GM12878 (cell line): ENCODE results near the gene FAM163B. TPM values are rescaled to one million over a fixed set of nuclear protein-coding genes. Genes with fewer than 3 reads are reported as not detected.

ENCODE experiments used
- ATAC-seq: fragments of 200-7000 bp; cut with Tn5 transposase; 3 replicates; pipeline ENCODE4 v1.9.1; 2020; ENCODE audit warnings: mild to moderate bottlenecking, moderate library complexity
- BruUV-seq: library from RNA; stranded (reverse); fragments of 400-500 nt; replicated peaks from 2 replicates; lab custom pipeline; 2021; lab: Mats Ljungman, UMichigan
- CTCF ChIA-PET: fragments of 300-600 bp; sonication (Branson Sonifier 250); formaldehyde crosslinking; extraction: SDS; loops from one replicate; lab custom pipeline; 2021; ENCODE audit warnings: inconsistent platforms; lab: Yijun Ruan, JAX
- POLR2A ChIA-PET: fragments of 350-600 bp; formaldehyde crosslinking; extraction: SDS; loops from one replicate; lab custom pipeline; 2021; ENCODE audit warnings: inconsistent platforms; lab: Charles Lee
- RAD21 ChIA-PET: fragments of 300-600 bp; sonication (Branson Sonifier 250); formaldehyde crosslinking; loops from one replicate; lab custom pipeline; 2023; ENCODE audit warnings: antibody characterized with exemption; ENCODE audit not compliant: unreplicated experiment; lab: Charles Lee
- SMC1A ChIA-PET: fragments of 300-600 bp; sonication (Branson Sonifier 250); formaldehyde crosslinking; loops from one replicate; lab custom pipeline; 2023; ENCODE audit not compliant: unreplicated experiment, uncharacterized antibody; lab: Charles Lee
- DNase-seq: peaks from one replicate; pipeline ENCODE4 v3.0.0-alpha.2; 2011; ENCODE audit warnings: low read depth, low spot score
- FAIRE-seq: peaks from 3 replicates; lab custom pipeline; 2011; peaks lifted over from hg19 to GRCh38; lab: Jason Lieb, UNC
- H2AFZ ChIP-seq: 2 replicates; pipeline ENCODE4 v1.6.0; 2011; ENCODE audit warnings: low read depth, low read length, control low read depth; ENCODE audit not compliant: control insufficient read depth
- H3K27ac ChIP-seq: 2 replicates; pipeline ENCODE4 v1.5.1; 2011; ENCODE audit warnings: control low read depth; ENCODE audit not compliant: control insufficient read depth, insufficient read depth
- H3K27me3 ChIP-seq, 2 experiments: replicated peaks in 1 of 2; 2 replicates each; pipeline versions ENCODE4 v1.6.0 to v1.6.1; 2011; ENCODE audit warnings: low read length in 1 of 2; ENCODE audit not compliant: control insufficient read depth in 2 of 2, insufficient read depth in 2 of 2
- H3K36me3 ChIP-seq, 2 experiments: 2 replicates each; pipeline ENCODE4 v1.5.1; 2011; ENCODE audit warnings: low read length in 1 of 2; ENCODE audit not compliant: control insufficient read depth in 2 of 2, insufficient read depth in 2 of 2
- H3K4me1 ChIP-seq: 2 replicates; pipeline ENCODE4 v1.6.1; 2011; ENCODE audit warnings: mild to moderate bottlenecking, low read length, moderate library complexity, mixed read lengths; ENCODE audit not compliant: control insufficient read depth, insufficient read depth
- H3K4me2 ChIP-seq: 2 replicates; pipeline ENCODE4 v1.6.0; 2011; ENCODE audit warnings: control low read depth; ENCODE audit not compliant: control insufficient read depth, insufficient read depth
- H3K4me3 ChIP-seq: fragments of 200-600 bp; sonication (generic); 2 replicates; pipeline ENCODE4 v1.5.1; 2016
- H3K79me2 ChIP-seq: 2 replicates; pipeline ENCODE4 v1.6.0; 2011; ENCODE audit warnings: low read length; ENCODE audit not compliant: control insufficient read depth, insufficient read depth
- H3K9ac ChIP-seq: 2 replicates; pipeline ENCODE4 v1.8.0; 2011; ENCODE audit warnings: low read length, control low read depth, mixed read lengths; ENCODE audit not compliant: control insufficient read depth, insufficient read depth
- H3K9me3 ChIP-seq: replicated peaks from 3 replicates; pipeline ENCODE4 v1.5.1; 2011; ENCODE audit warnings: mild to moderate bottlenecking, low read length; ENCODE audit not compliant: control insufficient read depth, insufficient read depth
- H4K20me1 ChIP-seq: 2 replicates; pipeline ENCODE4 v1.6.0; 2011; ENCODE audit not compliant: control insufficient read depth, insufficient read depth
- ATF2 ChIP-seq: IDR thresholded peaks from 2 replicates; pipeline ENCODE4 v1.6.1; 2012; ENCODE audit warnings: low read length, inconsistent platforms
- CHD4 ChIP-seq: fragments of 200-600 bp; sonication (generic); IDR thresholded peaks from 2 replicates; pipeline ENCODE4 v1.6.1; 2016; ENCODE audit warnings: mild to moderate bottlenecking
- EGR1 ChIP-seq, 2 experiments: IDR thresholded peaks; 1 replicate in 1 of 2; 2 replicates in 1 of 2; pipeline ENCODE4 v1.6.1; 2011 to 2012; ENCODE audit warnings: low read depth in 2 of 2, low read length in 2 of 2, borderline replicate concordance in 1 of 2, mild to moderate bottlenecking in 1 of 2, moderate library complexity in 1 of 2
- HDAC2 ChIP-seq: fragments of 200-600 bp; sonication (generic); IDR thresholded peaks from 2 replicates; pipeline ENCODE4 v1.6.1; 2017
- MAX ChIP-seq: IDR thresholded peaks from 2 replicates; pipeline ENCODE4 v1.6.1; 2012; ENCODE audit warnings: low read depth, low read length, improper control_type of control experiment
- PKNOX1 ChIP-seq: fragments of 450-650 bp; IDR thresholded peaks from 2 replicates; pipeline ENCODE4 v1.6.1; 2016; ENCODE audit warnings: mild to moderate bottlenecking
- WGBS: methylation state at CpG from one replicate; pipeline ENCODE4 v1.1.6; 2016; ENCODE audit warnings: low lambda C conversion rate; ENCODE audit not compliant: insufficient replicate concordance, insufficient coverage; ENCODE audit errors: missing lambda C conversion rate; 5-methylcytosine and 5-hydroxymethylcytosine counted together
- in situ Hi-C: fragments of 300-500 bp; cut with MboI; formaldehyde crosslinking; loops from 9 replicates; pipeline ENCODE4 v1.14.3; 2018; ENCODE audit warnings: mixed read lengths
- intact Hi-C: fragments of 100-400 bp; cut with micrococcal nuclease; formaldehyde crosslinking; loops from one replicate; pipeline ENCODE4 v1.14.2; 2022; ENCODE audit not compliant: unreplicated experiment
- polyA plus RNA-seq, 11 experiments: library from polyadenylated mRNA; depleted of rRNA in 4 of 11; unstranded in 6 of 11; stranded (reverse) in 5 of 11; fragments of >200 nt; fragmentation: Nextera tagmentation in 4 of 11; fragmentation: Illumina TruSeq in 1 of 11; extraction: Ambion mirVana in 4 of 11; extraction: Trizol in 1 of 11; gene quantifications; 1 replicate in 1 of 11; 2 replicates in 10 of 11; pipeline versions ENCODE4 v1.2.1 to v1.2.3, GENCODE V29; 2011 to 2016; ENCODE audit warnings: inconsistent platforms in 2 of 11, missing spikeins in 2 of 11, low read depth in 1 of 11
- total RNA-seq, 4 experiments: library from RNA; depleted of rRNA in 3 of 4; stranded (reverse); fragments of >200 nt in 3 of 4; fragmentation: Illumina TruSeq in 1 of 4; extraction: Trizol in 1 of 4; gene quantifications; 2 replicates each; pipeline versions ENCODE4 v1.2.1 to v1.2.3, GENCODE V29; 2013 to 2021

The FAM163B gene
- total and polyA plus RNA-seq, 10 of the 15 experiments (the other 5 are each of a cell fraction or from before 2014, with no cell fraction given), result not detected

- no peak for TF ChIP-seq ATF2
Observed at GRCh38 chr9:133653638-133654037, 44.4 kb upstream of the FAM163B start (continued).

GRCh38 chr9:133650026-133650425 lies 40.8 kb upstream of the FAM163B start:
- DNase-seq, result no peak
- 36% methylated on average over 10 of the region's 12 CpGs for WGBS
- Histone ChIP-seq H3K4me3 (no peak overlapping the region), H3K9me3 (no peaks in the 10 kb centered on the region), H3K27ac (no peak overlapping the region), H2AFZ (no peak overlapping the region), H4K20me1 (no peaks in the 10 kb centered on the region), H3K9ac (no peak overlapping the region), H3K79me2 (no peaks in the 10 kb centered on the region), H3K27me3 (peaks cover 3 to 7% of the 10 kb centered on the region in 2 experiments; a peak in 2 of 4 replicates), H3K4me2 (no peak overlapping the region), H3K36me3 (no peaks in the 10 kb centered on the region), H3K4me1 (no peaks in the 10 kb centered on the region)
- ChIA-PET RAD21 (no interaction called here), SMC1A (no interaction called here), CTCF (no interaction called here), POLR2A (no interaction called here)
- FAIRE-seq, result no peak
- intact Hi-C loops, result no loop called here
- TF ChIP-seq CHD4, result no peak
- no peak for TF ChIP-seq EGR1 (IDR thresholded peaks at IDR 0.05; ENCODE audit: borderline replicate concordance in 1 of 2, low read depth in 2 of 2, low read length in 2 of 2)
- TF ChIP-seq PKNOX1, result no peak
- TF ChIP-seq HDAC2, result no peak
- TF ChIP-seq MAX, result no peak
- in situ Hi-C loops, result no loop called here
- BruUV-seq, result no TSS peak
- no peak for ATAC-seq
